H1 (cell line): Measurements from ENCODE around the gene DPP8. TPM values are rescaled to one million over a fixed set of nuclear protein-coding genes. Genes with fewer than 3 reads are reported as not detected.

ENCODE experiments used
- BACH1 ChIP-seq: IDR thresholded peaks from 2 replicates; pipeline ENCODE4 v1.6.1; 2012; ENCODE audit warnings: low read length, improper control_type of control experiment
- KDM5A ChIP-seq: fragments of 200-600 bp; IDR thresholded peaks from 2 replicates; pipeline ENCODE4 v1.7.1; 2012; ENCODE audit warnings: mild to moderate bottlenecking, low read length, inconsistent platforms, mixed read lengths
- NANOG ChIP-seq: IDR thresholded peaks from 2 replicates; pipeline ENCODE4 v1.6.1; 2011; ENCODE audit warnings: low read length, low read depth, mild to moderate bottlenecking, inconsistent platforms; ENCODE audit not compliant: insufficient read depth, poor library complexity, severe bottlenecking
- RNF2 ChIP-seq: fragments of 200-900, 300-1000 bp; sonication (generic); IDR thresholded peaks from 2 replicates; pipeline ENCODE4 v1.7.1; 2016; ENCODE audit warnings: borderline replicate concordance, low read depth, mild to moderate bottlenecking, antibody characterized with exemption, low read length; ENCODE audit not compliant: poor library complexity, severe bottlenecking; ENCODE audit errors: missing control alignments
- polyA plus RNA-seq, 7 experiments: library from polyadenylated mRNA; depleted of rRNA in 3 of 7; stranded (reverse) in 5 of 7; unstranded in 2 of 7; fragments of >200 nt in 5 of 7; fragments of 200-250 nt in 2 of 7; gene quantifications; 1 replicate in 5 of 7; 2 replicates in 1 of 7; 4 replicates in 1 of 7; pipeline versions ENCODE4 v1.2.1 to v1.2.3, GENCODE V29; 2011 to 2013; ENCODE audit warnings: missing spikeins in 2 of 7, mixed read lengths in 2 of 7
- total RNA-seq: library from RNA; stranded (reverse); fragmentation: NEBNext Ultra II Directional; extraction: Animal tissue kit (Norgen Biotek cat#: 25700); gene quantifications from 2 replicates; pipeline ENCODE4 v1.2.1, GENCODE V29; 2021

Gene DPP8
- total and polyA plus RNA-seq, 2 of the 8 experiments (the other 6 are each of a cell fraction or from before 2014, with no cell fraction given), result 9.9 to 26.0 TPM

GRCh38 chr15:65402961-65403360, 114.5 kb downstream of the DPP8 start (continued):
- TF ChIP-seq BACH1, result no peak
- TF ChIP-seq RNF2, result no peak
- no peak for TF ChIP-seq NANOG
- TF ChIP-seq KDM5A, result no peak
- TF ChIP-seq, all 59 proteins: peak for 0
